Breast epithelium (tissue), 4 donors: ENCODE data around the gene PPP2R3C. TPM values are rescaled to one million over a fixed set of nuclear protein-coding genes. Genes with fewer than 3 reads are reported as not detected.

Experiments used
- DNase-seq, 2 donors: peaks; one replicate each; pipeline ENCODE4 v3.0.0-alpha.2; 2019; ENCODE audit warnings: low spot score in 2 of 2
- H3K27ac ChIP-seq, 2 donors: fragments of 200-600 bp; sonication (generic) in 1 of 2; one replicate each; pipeline ENCODE4 v1.5.1; 2016 to 2019; ENCODE audit warnings: mild to moderate bottlenecking in 1 of 2
- H3K27me3 ChIP-seq, 2 donors: fragments of 200-600 bp; sonication (generic) in 1 of 2; one replicate each; pipeline versions ENCODE4 v1.5.1 to v1.6.0; 2017 to 2019; ENCODE audit warnings: control low read depth in 1 of 2, mild to moderate bottlenecking in 1 of 2
- H3K36me3 ChIP-seq: fragments of 200-600 bp; one replicate; pipeline ENCODE4 v1.5.1; 2019
- H3K4me1 ChIP-seq, 2 donors: fragments of 200-600 bp; sonication (generic); one replicate each; pipeline ENCODE4 v1.5.1; 2016 to 2019; ENCODE audit warnings: control low read depth in 1 of 2
- H3K4me3 ChIP-seq, 3 donors: fragments of 200-600 bp; sonication (generic); 1 replicate in 2 of 3; 2 replicates in 1 of 3; pipeline ENCODE4 v1.5.1; 2016 to 2019; ENCODE audit warnings: mild to moderate bottlenecking in 3 of 3, moderate library complexity in 2 of 3
- H3K9me3 ChIP-seq, 2 donors: fragments of 200-600 bp; sonication (generic) in 1 of 2; one replicate each; pipeline ENCODE4 v1.5.1; 2016 to 2019; ENCODE audit warnings: control low read depth in 1 of 2
- POLR2A ChIP-seq: fragments of 450-650 bp; IDR thresholded peaks from one replicate; pipeline ENCODE4 v1.6.1; 2016; ENCODE audit warnings: antibody characterized with exemption, mild to moderate bottlenecking, moderate library complexity
- POLR2AphosphoS5 ChIP-seq, 3 donors: sonication (generic); formaldehyde crosslinking; IDR thresholded peaks; one replicate each; pipeline ENCODE4 v1.6.1; 2017; ENCODE audit warnings: antibody characterized with exemption in 3 of 3
- intact Hi-C: fragments of 100-400 bp; cut with DNase I; formaldehyde crosslinking; loops from one replicate; pipeline ENCODE4 v1.15.1; 2023; ENCODE audit warnings: low total_unique reads
- total RNA-seq, 3 donors: library from RNA; depleted of rRNA; stranded (reverse); fragments of >200 nt; gene quantifications; one replicate each; pipeline ENCODE4 v1.1.0, GENCODE V29; 2016
- TF ChIP-seq, protein P1 (sequence below), 3 donors: fragments of 450-650 bp; IDR thresholded peaks; one replicate each; pipeline ENCODE4 v1.5.1; 2016 to 2017; ENCODE audit warnings: antibody characterized with exemption in 3 of 3, mild to moderate bottlenecking in 3 of 3, moderate library complexity in 3 of 3

The PPP2R3C gene
- total RNA-seq, result 10 to 100 TPM; 28.2 to 32.1 (median 28.6) TPM

DNA sequence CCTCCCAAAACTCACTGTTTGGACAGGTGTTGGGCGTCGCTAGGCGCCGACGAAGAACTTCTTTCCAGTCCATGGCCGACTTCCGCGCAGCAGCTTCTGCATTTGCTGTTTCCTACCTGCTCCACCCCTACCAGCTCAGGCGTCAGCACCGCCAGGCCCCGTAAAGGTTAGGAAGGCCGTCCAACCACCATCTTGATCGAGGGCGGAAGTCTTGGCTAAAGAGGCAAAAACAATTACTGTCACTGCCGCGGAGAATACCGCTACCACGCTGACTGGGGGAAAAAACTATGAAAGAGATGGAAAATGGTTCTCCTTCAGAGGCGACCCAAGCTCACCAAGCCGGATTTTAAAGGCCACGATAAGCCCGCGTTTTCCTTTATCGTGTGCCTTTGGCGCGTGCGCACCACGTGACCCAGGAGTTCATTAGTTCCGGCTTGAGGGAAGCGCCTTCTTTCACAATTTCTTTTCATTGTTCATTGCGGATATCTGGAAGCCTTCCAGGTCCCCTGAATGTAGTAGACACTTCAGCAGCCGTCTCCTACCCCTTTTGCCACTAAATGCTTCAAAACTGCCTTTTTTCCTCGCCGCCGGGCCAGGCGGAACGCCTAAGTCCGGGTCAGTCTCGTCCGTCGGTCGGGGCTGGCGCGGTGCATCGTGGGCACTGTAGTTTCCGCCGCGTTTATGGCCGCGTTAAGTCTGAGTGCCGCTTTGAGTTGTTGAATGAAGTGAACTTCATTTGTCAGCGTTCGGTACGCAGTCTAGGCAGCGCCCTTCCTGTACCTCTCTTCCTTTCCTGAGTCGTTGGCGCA, at the start of gene PPP2R3C, which contains the start of gene PRORP:
Gene PPP2R3C (minus strand): TSS at position 104 of the 809 bp plus-strand sequence. CDS start 31 bp downstream, at position 73.
Gene PRORP (plus strand): TSS at position 666 of the 809 bp plus-strand sequence. CDS start 694 bp downstream, outside the sequence.
- Histone ChIP-seq H3K4me1 (peaks cover 0 to 8% of the 10 kb centered on the region in 2 donors), H3K27me3 (no peaks in the 10 kb centered on the region), H3K9me3 (no peaks in the 10 kb centered on the region), H3K27ac (peak within 1 kb of the TSS; percentile 96 to 99), H3K4me3 (peak within 1 kb of the TSS; percentile 55 to 82 (median 79)), H3K36me3 (no peaks in the 10 kb centered on the region)
- TF ChIP-seq, protein P1, sequence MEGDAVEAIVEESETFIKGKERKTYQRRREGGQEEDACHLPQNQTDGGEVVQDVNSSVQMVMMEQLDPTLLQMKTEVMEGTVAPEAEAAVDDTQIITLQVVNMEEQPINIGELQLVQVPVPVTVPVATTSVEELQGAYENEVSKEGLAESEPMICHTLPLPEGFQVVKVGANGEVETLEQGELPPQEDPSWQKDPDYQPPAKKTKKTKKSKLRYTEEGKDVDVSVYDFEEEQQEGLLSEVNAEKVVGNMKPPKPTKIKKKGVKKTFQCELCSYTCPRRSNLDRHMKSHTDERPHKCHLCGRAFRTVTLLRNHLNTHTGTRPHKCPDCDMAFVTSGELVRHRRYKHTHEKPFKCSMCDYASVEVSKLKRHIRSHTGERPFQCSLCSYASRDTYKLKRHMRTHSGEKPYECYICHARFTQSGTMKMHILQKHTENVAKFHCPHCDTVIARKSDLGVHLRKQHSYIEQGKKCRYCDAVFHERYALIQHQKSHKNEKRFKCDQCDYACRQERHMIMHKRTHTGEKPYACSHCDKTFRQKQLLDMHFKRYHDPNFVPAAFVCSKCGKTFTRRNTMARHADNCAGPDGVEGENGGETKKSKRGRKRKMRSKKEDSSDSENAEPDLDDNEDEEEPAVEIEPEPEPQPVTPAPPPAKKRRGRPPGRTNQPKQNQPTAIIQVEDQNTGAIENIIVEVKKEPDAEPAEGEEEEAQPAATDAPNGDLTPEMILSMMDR (IDR thresholded peaks at IDR 0.05), result no peak
- no peak for TF ChIP-seq POLR2A
- peak; percentile 71 to 83 (median 80) for TF ChIP-seq POLR2AphosphoS5 (IDR thresholded peaks at IDR 0.05)
- intact Hi-C loops, result no loop called here
- DNase-seq, result peak; percentile 84 to 95

DNA sequence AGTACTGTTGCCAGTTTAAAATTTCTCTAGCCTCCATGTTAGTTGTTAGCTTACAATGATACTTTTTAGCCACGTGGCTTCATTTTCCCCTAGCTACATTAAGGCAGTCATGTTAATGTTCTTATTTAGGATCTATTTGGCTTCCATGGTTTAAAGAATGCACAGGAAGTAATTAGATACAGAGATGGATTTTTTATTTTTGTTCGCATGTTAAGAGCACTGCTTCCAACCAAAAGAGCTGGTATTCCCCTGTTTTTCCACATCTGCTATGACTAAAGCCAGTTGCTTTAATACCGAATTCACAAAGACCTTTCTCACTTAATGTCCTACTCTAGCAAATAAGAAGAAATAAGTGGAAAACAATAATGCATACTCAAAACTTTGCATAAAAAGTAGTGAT, 45.7 kb upstream of the PPP2R3C start:
- no peak for DNase-seq

DNA sequence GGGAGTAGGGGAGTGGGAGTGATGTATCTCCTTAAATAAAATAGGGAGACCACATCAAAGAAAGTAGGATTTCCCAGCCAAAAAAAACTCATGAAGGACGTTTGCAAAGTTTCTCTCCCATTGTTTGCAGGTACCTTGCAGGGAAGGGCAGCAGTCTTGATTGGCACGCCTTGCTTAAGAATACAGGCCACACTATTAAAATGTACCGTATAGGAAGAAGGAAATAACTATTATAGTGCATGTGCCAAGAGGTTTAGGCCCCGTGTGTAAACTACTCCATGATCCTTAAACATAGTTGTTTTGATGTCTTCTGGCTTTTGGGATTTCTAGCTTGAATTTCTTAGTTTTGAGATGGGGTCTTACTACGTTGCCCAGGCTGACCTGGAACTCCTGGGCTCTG, 43.1 kb upstream of the PPP2R3C start:
- intact Hi-C loops, result no loop called here
- Histone ChIP-seq H3K27me3 (no peaks in the 10 kb centered on the region), H3K36me3 (no peaks in the 10 kb centered on the region), H3K4me3 (no peak overlapping the region), H3K4me1 (no peaks in the 10 kb centered on the region), H3K27ac (no peak overlapping the region), H3K9me3 (no peaks in the 10 kb centered on the region)
- DNase-seq, result no peak
- TF ChIP-seq, protein P1 (IDR thresholded peaks at IDR 0.05), result no peak
- TF ChIP-seq POLR2A (no peak), POLR2AphosphoS5 (IDR thresholded peaks at IDR 0.05) (no peak)

More for the DNA sequence above, 45.7 kb upstream of the PPP2R3C start:
- intact Hi-C loops, result no loop called here
- Histone ChIP-seq H3K4me1 (no peaks in the 10 kb centered on the region), H3K9me3 (no peaks in the 10 kb centered on the region), H3K27me3 (no peaks in the 10 kb centered on the region), H3K4me3 (no peak overlapping the region), H3K27ac (no peak overlapping the region), H3K36me3 (no peaks in the 10 kb centered on the region)
- TF ChIP-seq POLR2AphosphoS5 (IDR thresholded peaks at IDR 0.05) (no peak), POLR2A (no peak)
- TF ChIP-seq, protein P1 (IDR thresholded peaks at IDR 0.05), result no peak

DNA sequence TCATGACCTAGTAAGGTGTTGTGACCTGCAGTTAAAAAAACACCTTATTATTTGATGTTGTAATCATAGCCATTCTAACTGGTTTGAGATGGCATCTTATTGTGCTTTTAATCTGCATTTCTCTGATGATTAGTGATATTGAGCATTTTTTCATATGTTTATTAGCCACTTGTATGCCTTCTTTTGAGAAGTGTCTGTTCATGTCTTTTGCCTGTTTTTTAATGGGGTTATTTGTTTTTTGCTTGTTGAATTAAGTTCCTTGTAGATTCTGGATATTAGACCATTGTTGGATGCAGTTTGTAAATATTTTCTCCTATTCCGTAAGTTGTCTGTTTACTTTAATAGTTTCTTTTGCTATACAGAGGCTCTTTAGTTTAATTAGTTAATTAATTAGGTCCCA, 41.6 kb upstream of the PPP2R3C start:
- H3K4me1 ChIP-seq, result no peaks in the 10 kb centered on the region
- TF ChIP-seq, protein P1 (IDR thresholded peaks at IDR 0.05), result no peak
- TF ChIP-seq POLR2A (no peak), POLR2AphosphoS5 (IDR thresholded peaks at IDR 0.05) (no peak)
- no peak overlapping the region for H3K27ac ChIP-seq
- H3K4me3 ChIP-seq, result no peak overlapping the region
- no peaks in the 10 kb centered on the region for H3K27me3 ChIP-seq
- H3K36me3 ChIP-seq, result no peaks in the 10 kb centered on the region
- DNase-seq, result no peak
- intact Hi-C loops, result no loop called here
- no peaks in the 10 kb centered on the region for H3K9me3 ChIP-seq

DNA sequence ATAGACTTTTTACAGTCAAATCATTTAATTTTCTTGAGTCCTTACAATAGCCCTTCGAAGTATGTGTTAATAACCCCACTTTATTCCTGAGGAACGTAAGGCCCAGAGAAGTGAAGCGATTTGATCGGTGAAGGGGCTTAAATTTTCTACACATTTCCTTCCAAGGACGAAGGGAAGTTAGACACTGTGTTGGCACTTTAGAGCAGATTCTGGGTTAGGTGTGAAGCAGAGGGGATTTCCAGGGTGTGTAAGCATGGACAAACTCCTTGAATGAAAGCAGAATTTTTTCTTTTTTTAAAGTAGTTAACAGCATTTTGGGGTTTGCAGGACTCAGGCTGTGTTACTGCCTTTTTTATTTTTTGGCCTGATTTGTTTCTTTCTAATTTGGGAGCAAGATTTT, 39.4 kb upstream of the PPP2R3C start:
- intact Hi-C loops, result no loop called here
- TF ChIP-seq POLR2A, result no peak
- TF ChIP-seq POLR2AphosphoS5 (IDR thresholded peaks at IDR 0.05), result no peak
- TF ChIP-seq, protein P1 (IDR thresholded peaks at IDR 0.05), result no peak
- no peaks in the 10 kb centered on the region for H3K27me3 ChIP-seq
- no peaks in the 10 kb centered on the region for H3K36me3 ChIP-seq
- no peak overlapping the region for H3K27ac ChIP-seq
- no peaks in the 10 kb centered on the region for H3K4me1 ChIP-seq
- H3K9me3 ChIP-seq, result no peaks in the 10 kb centered on the region
- no peak overlapping the region for H3K4me3 ChIP-seq
- no peak for DNase-seq
